GM19238 (cell line): ENCODE data around the gene M6PR.
"Not testable (repeated sequence)": the region's sequence is repeated elsewhere in the genome, so short reads cannot be mapped to it uniquely, and the experiment has no call there.

Experiments
- DNase-seq: peaks from one replicate; pipeline ENCODE4 v3.0.0; 2011; ENCODE audit warnings: low spot score; ENCODE audit not compliant: insufficient read length

The M6PR gene

GRCh38 chr12:8950702-8951478, 1.4 kb upstream of the M6PR start:
- DNase-seq = no peak

GRCh38 chr12:8950221-8950527, 729 bp upstream of the M6PR start:
- DNase-seq = no peak

- no peak for DNase-seq
Measured at GRCh38 chr12:8948701-8949341, 624 bp downstream of the M6PR start.

- no peak for DNase-seq
Measured at GRCh38 chr12:8947737-8948136, 1.7 kb downstream of the M6PR start.

- no peak for DNase-seq
Measured at GRCh38 chr12:8946733-8947132, 2.7 kb downstream of the M6PR start.

GRCh38 chr12:8943565-8944186, 5.8 kb downstream of the M6PR start:
- no peak for DNase-seq

- no peak for DNase-seq
Measured at GRCh38 chr12:8941691-8942478, 7.6 kb downstream of the M6PR start.

GRCh38 chr12:8937842-8938442, 11.5 kb downstream of the M6PR start:
- DNase-seq = not testable (repeated sequence)

GRCh38 chr12:8936735-8937134, 12.7 kb downstream of the M6PR start:
- DNase-seq = no peak

GRCh38 chr12:8934080-8934479, 15.4 kb downstream of the M6PR start:
- not testable (repeated sequence) for DNase-seq

- not testable (repeated sequence) for DNase-seq
Measured at GRCh38 chr12:8932464-8932863, 17.0 kb downstream of the M6PR start.

GRCh38 chr12:8930655-8931323, 18.7 kb downstream of the M6PR start:
- DNase-seq = not testable (repeated sequence)

- no peak for DNase-seq
Measured at GRCh38 chr12:8922544-8922943, 26.9 kb downstream of the M6PR start.

GRCh38 chr12:8919643-8920042, 29.8 kb downstream of the M6PR start:
- DNase-seq = not testable (repeated sequence)

GRCh38 chr12:8917751-8918150, 31.7 kb downstream of the M6PR start:
- no peak for DNase-seq

GRCh38 chr12:8917031-8917430, 32.4 kb downstream of the M6PR start:
- no peak for DNase-seq

- no peak for DNase-seq
Measured at GRCh38 chr12:8916154-8916553, 33.3 kb downstream of the M6PR start.

- peak; percentile 77 for DNase-seq
Measured at GRCh38 chr12:8914716-8915526, 34.5 kb downstream of the M6PR start.

GRCh38 chr12:8914033-8914715, 35.3 kb downstream of the M6PR start, which contains the start of gene PHC1:
Gene PHC1 (plus strand): TSS chr12:8914509. CDS start chr12:8917678, 3,169 bp downstream.
- peak; percentile 64 for DNase-seq
